GM10248 (cell line): ENCODE measurements around the gene NR2C2AP.

Experiments used
- CTCF ChIA-PET: fragments of 300-600 bp; sonication (Branson Sonifier 250); formaldehyde crosslinking; extraction: SDS; loops from one replicate; lab custom pipeline; 2021; ENCODE audit warnings: antibody characterized with exemption; lab: Yijun Ruan, JAX
- POLR2A ChIA-PET: fragments of 350-650 bp; sonication (Branson Sonifier 250); formaldehyde crosslinking; extraction: SDS; loops from one replicate; lab custom pipeline; 2020; ENCODE audit warnings: antibody characterized with exemption; lab: Yijun Ruan, JAX
- DNase-seq: peaks from one replicate; pipeline ENCODE4 v3.0.0; 2012; ENCODE audit errors: extremely low spot score
- TF ChIP-seq, protein P1 (sequence below): IDR thresholded peaks from 2 replicates; pipeline ENCODE4 v1.5.1; 2012; ENCODE audit warnings: mild to moderate bottlenecking, low read depth; ENCODE audit errors: extremely low read depth, missing control alignments, control extremely low read depth

NR2C2AP gene

DNA sequence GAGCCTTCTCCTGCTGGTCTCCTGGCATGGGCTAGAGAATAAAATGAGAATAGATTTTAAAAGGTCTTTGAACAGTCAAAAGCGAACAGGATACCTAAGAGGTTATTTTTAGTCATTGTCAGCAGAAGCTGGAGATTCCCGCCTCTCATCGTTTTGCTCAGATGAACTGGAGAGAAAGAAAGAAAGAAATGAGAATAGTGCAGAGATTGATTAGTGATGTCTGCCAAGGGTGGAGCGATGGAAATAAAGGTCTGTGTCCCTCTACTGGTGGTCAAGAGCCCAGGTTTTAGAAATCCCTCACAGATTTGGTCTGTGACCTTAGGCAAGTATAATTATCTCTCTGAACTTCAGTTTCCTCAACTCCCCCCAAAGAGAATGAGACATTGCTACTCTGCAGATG lies 13.9 kb upstream of the NR2C2AP start:
- CTCF ChIA-PET: interaction anchor here (1.1 kb wide), 1 partner anchor 14 kb away, joined by 3 read pairs; the partner anchor contains the start of gene NR2C2AP
- no peak for DNase-seq
- POLR2A ChIA-PET: no interaction called here
- TF ChIP-seq, protein P1, sequence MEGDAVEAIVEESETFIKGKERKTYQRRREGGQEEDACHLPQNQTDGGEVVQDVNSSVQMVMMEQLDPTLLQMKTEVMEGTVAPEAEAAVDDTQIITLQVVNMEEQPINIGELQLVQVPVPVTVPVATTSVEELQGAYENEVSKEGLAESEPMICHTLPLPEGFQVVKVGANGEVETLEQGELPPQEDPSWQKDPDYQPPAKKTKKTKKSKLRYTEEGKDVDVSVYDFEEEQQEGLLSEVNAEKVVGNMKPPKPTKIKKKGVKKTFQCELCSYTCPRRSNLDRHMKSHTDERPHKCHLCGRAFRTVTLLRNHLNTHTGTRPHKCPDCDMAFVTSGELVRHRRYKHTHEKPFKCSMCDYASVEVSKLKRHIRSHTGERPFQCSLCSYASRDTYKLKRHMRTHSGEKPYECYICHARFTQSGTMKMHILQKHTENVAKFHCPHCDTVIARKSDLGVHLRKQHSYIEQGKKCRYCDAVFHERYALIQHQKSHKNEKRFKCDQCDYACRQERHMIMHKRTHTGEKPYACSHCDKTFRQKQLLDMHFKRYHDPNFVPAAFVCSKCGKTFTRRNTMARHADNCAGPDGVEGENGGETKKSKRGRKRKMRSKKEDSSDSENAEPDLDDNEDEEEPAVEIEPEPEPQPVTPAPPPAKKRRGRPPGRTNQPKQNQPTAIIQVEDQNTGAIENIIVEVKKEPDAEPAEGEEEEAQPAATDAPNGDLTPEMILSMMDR: no peak

DNA sequence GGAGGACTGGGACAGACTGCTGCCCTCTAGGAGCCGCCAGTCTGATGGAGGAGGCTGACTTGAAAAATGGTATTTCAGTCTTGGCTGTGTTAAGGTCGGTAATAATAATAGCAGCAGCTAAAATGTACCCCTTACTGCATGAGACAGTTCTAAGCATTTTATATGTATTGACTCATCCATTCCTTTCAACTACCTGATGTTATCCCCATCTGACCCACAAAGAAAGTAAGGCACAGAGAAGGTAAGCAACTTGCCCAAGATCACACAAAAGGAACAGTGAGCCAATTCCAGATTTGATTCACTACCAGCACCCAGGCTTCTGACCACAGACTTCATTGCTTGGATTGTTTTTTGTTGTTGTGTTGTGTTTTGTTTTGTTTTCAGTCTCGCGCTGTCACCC lies 12.6 kb upstream of the NR2C2AP start:
- ChIA-PET CTCF (interaction anchor here (0.8 to 2.9 kb wide), 2 partner anchors 9 to 14 kb away, joined by 3 to 12 read pairs; no protein-coding TSS in a partner anchor), POLR2A (no interaction called here)
- DNase-seq: no peak
- TF ChIP-seq, protein P1: no peak

DNA sequence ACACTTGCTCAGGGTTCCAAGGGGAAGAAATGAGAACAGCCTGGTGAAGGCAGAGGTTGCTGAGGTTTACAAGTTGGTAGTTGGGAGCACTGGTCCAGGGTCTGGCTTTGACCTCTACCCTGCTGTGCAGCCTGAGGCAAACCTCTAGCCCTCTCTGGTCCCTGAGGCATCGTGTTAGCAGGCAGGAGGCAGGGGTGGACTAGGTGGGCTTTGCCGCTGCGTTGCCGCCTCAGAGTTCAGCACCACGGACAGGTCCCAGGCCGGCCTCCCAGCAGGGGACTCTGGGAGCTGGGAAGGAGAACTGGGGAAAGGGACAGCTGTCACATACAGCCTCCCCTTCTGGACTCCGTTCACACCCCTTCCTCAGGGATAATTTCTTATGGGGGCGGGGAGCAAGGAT lies 11.7 kb upstream of the NR2C2AP start:
- ChIA-PET CTCF (interaction anchor here (2.9 kb wide), 1 partner anchor 10 kb away, joined by 12 read pairs; no protein-coding TSS in a partner anchor), POLR2A (no interaction called here)
- TF ChIP-seq, protein P1: no peak
- no peak for DNase-seq

DNA sequence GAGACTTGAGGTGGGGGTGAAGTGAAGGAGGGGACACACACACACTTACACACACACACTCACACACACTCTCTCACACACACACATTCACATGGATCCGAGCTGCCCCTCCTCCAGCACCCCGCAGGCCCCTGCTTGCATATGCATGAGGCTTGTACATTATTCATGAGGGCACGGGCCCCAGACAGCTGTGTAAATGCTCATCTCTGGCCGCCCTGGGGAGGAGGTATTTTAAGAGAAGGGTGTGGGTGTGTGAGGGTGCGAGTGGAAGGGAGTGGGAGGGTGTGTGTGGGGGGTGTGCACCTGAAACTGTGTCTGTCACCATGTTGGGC lies 10.9 kb upstream of the NR2C2AP start:
- ChIA-PET POLR2A (no interaction called here), CTCF (interaction anchor here (0.9 to 2.9 kb wide), 3 partner anchors 11 to 24 kb away, joined by 3 to 12 read pairs (median 3); partner anchors contain the start of gene NR2C2AP)
- TF ChIP-seq, protein P1: no peak
- DNase-seq: no peak

DNA sequence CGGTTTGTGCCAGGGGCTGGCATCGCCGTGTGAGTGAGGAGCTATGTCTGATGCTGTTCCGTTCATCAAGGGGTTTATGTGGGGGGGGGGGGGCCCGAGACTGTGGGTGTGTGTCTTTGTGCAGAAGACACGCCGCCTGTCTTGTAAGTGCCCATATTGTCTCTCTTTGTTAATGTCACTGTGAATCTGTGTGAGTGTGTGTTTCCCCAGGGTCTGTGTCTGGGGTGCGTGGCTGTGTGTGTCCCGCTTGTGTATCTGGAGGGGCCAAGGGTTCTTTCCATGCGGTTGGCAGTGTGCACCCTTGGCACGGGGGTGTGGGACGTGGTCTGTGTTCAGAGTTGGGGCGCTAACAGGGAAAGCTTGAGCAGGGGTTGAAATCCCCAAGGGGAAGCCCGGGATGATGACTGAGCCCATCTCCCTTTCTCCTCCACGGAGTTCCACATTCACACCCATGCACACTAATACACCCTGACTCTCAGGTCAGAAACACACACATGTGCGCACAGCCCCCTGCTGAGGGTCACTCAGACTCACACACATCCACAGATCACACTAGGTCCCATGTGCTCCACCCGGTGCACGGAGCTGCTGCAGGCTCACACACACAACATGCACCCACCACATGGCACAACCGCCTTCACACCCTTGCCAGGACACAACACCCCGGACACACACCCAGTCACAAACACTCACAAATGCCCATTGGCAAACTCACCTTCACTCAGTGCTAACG lies 10.4 kb upstream of the NR2C2AP start:
- TF ChIP-seq, protein P1: no peak
- POLR2A ChIA-PET: no interaction called here
- CTCF ChIA-PET: interaction anchor here (0.9 to 2.9 kb wide), 3 partner anchors 11 to 23 kb away, joined by 3 to 12 read pairs (median 3); partner anchors contain the start of gene NR2C2AP
- no peak for DNase-seq

DNA sequence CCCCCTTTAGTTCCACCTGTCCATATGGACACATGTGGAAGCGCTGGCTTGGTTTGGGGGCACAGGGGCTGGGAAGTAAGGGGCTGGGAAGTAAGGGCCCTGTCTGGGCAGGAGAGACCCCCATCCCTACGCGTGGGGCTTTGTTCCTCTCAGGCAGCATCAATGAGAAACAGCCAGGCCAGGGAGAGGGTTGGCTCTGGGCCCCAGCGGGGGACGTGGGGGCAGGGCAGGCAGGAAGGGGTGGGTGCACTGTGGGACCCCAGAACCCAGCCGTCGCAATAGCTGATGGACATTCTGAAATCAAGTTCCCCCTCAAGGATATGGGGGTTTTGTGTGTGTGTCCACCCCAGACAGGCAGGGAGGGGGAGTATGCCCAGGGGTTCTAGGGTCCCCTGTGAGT lies 9.7 kb upstream of the NR2C2AP start:
- CTCF ChIA-PET: interaction anchor here (1.5 kb wide), 1 partner anchor 23 kb away, joined by 3 read pairs; no protein-coding TSS in a partner anchor
- TF ChIP-seq, protein P1: no peak
- no peak for DNase-seq
- POLR2A ChIA-PET: no interaction called here
